Heart left ventricle (tissue), 16 donors: Measurements from ENCODE around the gene TIGD7. TPM values are rescaled to one million over a fixed set of nuclear protein-coding genes. Genes with fewer than 3 reads are reported as not detected.

Source experiments
- ATAC-seq, 4 donors: fragments of 200-7000 bp; cut with Tn5 transposase; one replicate each; pipeline ENCODE4 v1.9.1; 2020 to 2022; ENCODE audit warnings: moderate library complexity in 4 of 4, mild to moderate bottlenecking in 3 of 4, moderate number of reproducible peaks in 1 of 4
- DNase-seq, 5 donors: peaks; one replicate each; pipeline ENCODE4 v3.0.0-alpha.2; 2020
- H3K27ac ChIP-seq, 12 donors: fragments of 200-600 bp; sonication (generic) in 4 of 12; one replicate each; pipeline versions ENCODE4 v1.5.0 to v1.8.0; 2016 to 2022; ENCODE audit warnings: mild to moderate bottlenecking in 2 of 12
- H3K27me3 ChIP-seq, 9 donors: fragments of 200-600 bp; sonication (generic) in 2 of 9; one replicate each; pipeline versions ENCODE4 v1.5.1 to v1.8.0; 2016 to 2022; ENCODE audit warnings: mild to moderate bottlenecking in 3 of 9
- H3K36me3 ChIP-seq, 9 donors: fragments of 200-600 bp; sonication (generic) in 2 of 9; one replicate each; pipeline versions ENCODE4 v1.5.0 to v1.8.0; 2018 to 2022; ENCODE audit warnings: mild to moderate bottlenecking in 2 of 9
- H3K4me1 ChIP-seq, 12 donors: fragments of 200-600 bp; sonication (generic) in 4 of 12; one replicate each; pipeline versions ENCODE4 v1.5.0 to v1.8.0; 2016 to 2022; ENCODE audit warnings: mild to moderate bottlenecking in 3 of 12
- H3K4me3 ChIP-seq, 12 donors: fragments of 200-600 bp; sonication (generic) in 4 of 12; one replicate each; pipeline versions ENCODE4 v1.5.0 to v1.8.0; 2017 to 2022; ENCODE audit warnings: mild to moderate bottlenecking in 9 of 12, moderate library complexity in 4 of 12
- H3K9me3 ChIP-seq, 12 donors: fragments of 200-600 bp; sonication (generic) in 4 of 12; one replicate each; pipeline versions ENCODE4 v1.5.0 to v1.8.0; 2016 to 2022; ENCODE audit warnings: mild to moderate bottlenecking in 1 of 12
- POLR2A ChIP-seq, 2 donors: fragments of 450-650 bp; IDR thresholded peaks; one replicate each; pipeline ENCODE4 v1.6.1; 2017; ENCODE audit warnings: antibody characterized with exemption in 2 of 2, mild to moderate bottlenecking in 2 of 2, moderate library complexity in 2 of 2
- WGBS, 4 donors: extraction: QIAGEN DNeasy Blood & Tissue Kit in 2 of 4; methylation state at CpG; one replicate each; pipeline versions ENCODE4 v1.1.5 to v1.1.7; 2013 to 2018; 5-methylcytosine and 5-hydroxymethylcytosine counted together
- intact Hi-C, 10 donors: fragments of 100-400 bp; cut with DNase I; formaldehyde crosslinking; loops; one replicate each; pipeline versions ENCODE4 v1.11.1 to v1.14.2; 2022
- polyA plus RNA-seq, 2 donors: library from polyadenylated mRNA; stranded (reverse); fragments of 200-250 nt; gene quantifications; one replicate each; pipeline ENCODE4 v1.2.3, GENCODE V29; 2013
- total RNA-seq, 9 donors: library from RNA; depleted of rRNA in 2 of 9; stranded (reverse); fragments of >200 nt in 2 of 9; fragmentation: NEBNext Ultra II Directional in 3 of 9; extraction: Animal tissue kit (Norgen Biotek cat#: 25700) in 3 of 9; gene quantifications; one replicate each; pipeline versions ENCODE4 v1.1.0 to v1.2.4, GENCODE V29; 2016 to 2023
- TF ChIP-seq, protein P1 (sequence below), 12 donors: fragments of 200-600 bp; sonication (generic) in 4 of 12; IDR thresholded peaks; one replicate each; pipeline versions ENCODE4 v1.5.0 to v1.8.0; 2018 to 2022; ENCODE audit warnings: antibody characterized with exemption in 12 of 12, mild to moderate bottlenecking in 5 of 12
- donor health status: ischemic (EF 13 %, LVEDD 7.1; RV severe dilation, severe dysfunction).
- donor health status: healthy with polysubstance abuse.
- donor health status: DM: no; HTN: yes; CAD: no.
- donor health status: DM: no; HTN: no; CAD: no.
- donor health status: ischemic (EF 25% LVEDD 6.9; RV normal size, moderate dysfunction).
- donor health status: ischemic (EF 25% LVEDD 5.7; RV mildly dilated, moderate dysfunction).
- donor health status: healthy.
- donor health status: DM: yes; HTN: yes; CAD: no.
- donor health status: ischemic (EF 35%, LVEDD 5.7; RV mildly dilated, moderate dysfunction).
- donor health status: nonischemic (EF 11% LVEDD 7.7; RV severe dilation, severe dysfunction).
- donor health status: DM: yes; HTN: yes; CAD: no.
- donor health status: PGD.
- donor health status: ischemic (EF 29% LVEDD 5.4; RV normal size, mild dysfunction).
- donor health status: nonischemic (EF 23%, LVEDD 6.1; RV moderate dilation, normal function).

Gene TIGD7
- total and polyA plus RNA-seq, 11 donors, result 2.9 to 10.4 (median 7.4) TPM

- Histone ChIP-seq H3K36me3 (no peaks in the 10 kb centered on the region), H3K4me3 (no peak overlapping the region), H3K4me1 (peaks cover 0 to 11% (median 0%) of the 10 kb centered on the region in 12 donors), H3K27me3 (no peaks in the 10 kb centered on the region), H3K9me3 (peaks cover 0 to 8% (median 0%) of the 10 kb centered on the region in 12 donors), H3K27ac (no peak overlapping the region)
- intact Hi-C loops, result no loop called here
- ATAC-seq (no peak), DNase-seq (no peak)
- TF ChIP-seq, protein P1, sequence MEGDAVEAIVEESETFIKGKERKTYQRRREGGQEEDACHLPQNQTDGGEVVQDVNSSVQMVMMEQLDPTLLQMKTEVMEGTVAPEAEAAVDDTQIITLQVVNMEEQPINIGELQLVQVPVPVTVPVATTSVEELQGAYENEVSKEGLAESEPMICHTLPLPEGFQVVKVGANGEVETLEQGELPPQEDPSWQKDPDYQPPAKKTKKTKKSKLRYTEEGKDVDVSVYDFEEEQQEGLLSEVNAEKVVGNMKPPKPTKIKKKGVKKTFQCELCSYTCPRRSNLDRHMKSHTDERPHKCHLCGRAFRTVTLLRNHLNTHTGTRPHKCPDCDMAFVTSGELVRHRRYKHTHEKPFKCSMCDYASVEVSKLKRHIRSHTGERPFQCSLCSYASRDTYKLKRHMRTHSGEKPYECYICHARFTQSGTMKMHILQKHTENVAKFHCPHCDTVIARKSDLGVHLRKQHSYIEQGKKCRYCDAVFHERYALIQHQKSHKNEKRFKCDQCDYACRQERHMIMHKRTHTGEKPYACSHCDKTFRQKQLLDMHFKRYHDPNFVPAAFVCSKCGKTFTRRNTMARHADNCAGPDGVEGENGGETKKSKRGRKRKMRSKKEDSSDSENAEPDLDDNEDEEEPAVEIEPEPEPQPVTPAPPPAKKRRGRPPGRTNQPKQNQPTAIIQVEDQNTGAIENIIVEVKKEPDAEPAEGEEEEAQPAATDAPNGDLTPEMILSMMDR (IDR thresholded peaks at IDR 0.05), result no peak
- TF ChIP-seq POLR2A (IDR thresholded peaks at IDR 0.05), result no peak
- whole genome bisulfite sequencing, 4 donors, result 49 to 84% (median 71%) methylated on average over 10 of the region's 10 CpGs
These were observed 42.4 kb upstream of the TIGD7 start for GRCh38 chr16:3347586-3347985.

- Histone ChIP-seq H3K27me3 (no peaks in the 10 kb centered on the region), H3K4me3 (no peak overlapping the region), H3K27ac (no peak overlapping the region), H3K4me1 (peaks cover 0 to 11% (median 0%) of the 10 kb centered on the region in 12 donors), H3K36me3 (no peaks in the 10 kb centered on the region), H3K9me3 (peaks cover 0 to 10% (median 0%) of the 10 kb centered on the region in 12 donors)
- intact Hi-C loops, result no loop called here
- ATAC-seq (no peak), DNase-seq (no peak)
- WGBS, 4 donors, result 60 to 63% (median 61%) methylated on average over 2 of the region's 2 CpGs
- TF ChIP-seq, protein P1 (IDR thresholded peaks at IDR 0.05), result no peak
- no peak for TF ChIP-seq POLR2A (IDR thresholded peaks at IDR 0.05)
These were observed 40.8 kb upstream of the TIGD7 start for GRCh38 chr16:3346041-3346440.

- H3K9me3 ChIP-seq, result peaks cover 0 to 71% (median 6%) of the 10 kb centered on the region in 12 donors
- intact Hi-C loops, result loop anchor here in 1 of 10 donors (5.0 kb wide), 1 partner anchor 104 kb away; no protein-coding TSS in a partner anchor
- 56 to 75% (median 64%) methylated on average over 2 of the region's 2 CpGs for WGBS, 4 donors
- TF ChIP-seq, protein P1 (IDR thresholded peaks at IDR 0.05), result no peak
- TF ChIP-seq POLR2A (IDR thresholded peaks at IDR 0.05), result no peak
- H3K4me3 ChIP-seq, result no peak overlapping the region
- H3K27ac ChIP-seq, result no peak overlapping the region
- DNase-seq (no peak), ATAC-seq (no peak)
- no peaks in the 10 kb centered on the region for H3K4me1 ChIP-seq
- no peaks in the 10 kb centered on the region for H3K36me3 ChIP-seq
- no peaks in the 10 kb centered on the region for H3K27me3 ChIP-seq
These were observed 23.4 kb upstream of the TIGD7 start for GRCh38 chr16:3328643-3329042.

DNA sequence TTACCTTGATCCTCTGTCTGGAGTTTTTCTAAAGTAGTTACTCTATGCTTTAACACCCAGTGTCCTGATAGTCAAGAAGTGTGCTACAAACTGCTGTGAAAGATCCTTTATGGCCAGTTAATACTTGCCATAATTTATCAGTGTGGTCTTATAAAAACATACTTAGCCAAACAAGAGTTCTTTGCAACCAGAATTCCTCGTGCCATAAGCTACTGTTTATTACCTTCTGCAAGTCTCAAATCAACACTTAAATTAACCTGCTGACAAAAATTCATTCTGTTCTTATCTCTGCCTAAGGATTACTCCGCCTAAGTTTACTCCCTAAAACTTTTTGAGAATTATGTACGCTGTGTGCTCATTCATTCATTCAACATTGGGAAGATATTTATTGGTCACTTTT, 22.9 kb upstream of the TIGD7 start:
- no peaks in the 10 kb centered on the region for H3K27me3 ChIP-seq
- H3K27ac ChIP-seq, result no peak overlapping the region
- no peaks in the 10 kb centered on the region for H3K36me3 ChIP-seq
- 37 to 70% (median 52%) methylated on average over 3 of the region's 3 CpGs for WGBS, 4 donors
- H3K9me3 ChIP-seq, result peaks cover 0 to 71% (median 11%) of the 10 kb centered on the region in 12 donors
- no peak for ATAC-seq
- TF ChIP-seq POLR2A (IDR thresholded peaks at IDR 0.05), result no peak
- TF ChIP-seq, protein P1 (IDR thresholded peaks at IDR 0.05), result no peak
- no peak overlapping the region for H3K4me3 ChIP-seq
- no peaks in the 10 kb centered on the region for H3K4me1 ChIP-seq
- intact Hi-C loops, result loop anchor here in 1 of 10 donors (5.0 kb wide), 1 partner anchor 104 kb away; no protein-coding TSS in a partner anchor
- no peak for DNase-seq
